ENCODE data around the gene MT1G. TPM values are rescaled to one million over a fixed set of nuclear protein-coding genes. Genes with fewer than 3 reads are reported as not detected.

MT1G gene
- total RNA-seq, 3 donors from 2014 or later: 28.8 to 40.5 (median 35.9) TPM

DNA sequence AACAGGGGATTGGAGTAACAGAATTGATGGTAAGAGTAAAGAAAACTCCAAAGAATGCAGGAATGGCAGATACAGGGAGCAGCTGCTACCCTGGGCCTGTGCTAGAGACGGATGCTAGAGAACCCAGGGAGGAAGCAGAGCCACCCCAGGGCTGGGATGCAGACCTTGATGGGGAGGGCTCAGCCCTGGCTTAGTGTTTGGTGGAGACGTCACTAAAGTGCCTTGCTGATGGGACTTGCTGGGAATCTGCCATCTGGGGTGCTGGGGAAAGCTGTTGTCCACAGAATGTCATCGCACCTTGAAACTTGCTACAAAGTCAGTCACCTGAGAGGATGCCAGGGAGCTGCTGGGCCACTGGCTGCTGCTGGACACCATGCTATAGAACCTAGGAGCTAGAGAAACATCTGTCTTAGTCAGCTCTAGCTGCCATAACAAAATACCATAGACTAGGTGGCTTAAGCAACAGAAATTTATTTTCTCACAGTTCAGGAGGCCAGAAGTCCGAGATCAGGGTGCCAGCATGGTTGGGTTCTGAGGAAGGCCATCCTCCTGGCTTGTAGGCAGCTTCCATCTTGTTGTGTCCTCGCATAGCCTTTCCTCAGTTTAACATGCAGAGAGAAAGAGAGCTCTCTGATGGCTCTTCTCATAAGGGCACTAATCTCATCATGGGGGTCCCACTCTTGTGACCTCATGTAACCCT is 29.7 kb upstream of the MT1G start:
- no peak for ATAC-seq

DNA sequence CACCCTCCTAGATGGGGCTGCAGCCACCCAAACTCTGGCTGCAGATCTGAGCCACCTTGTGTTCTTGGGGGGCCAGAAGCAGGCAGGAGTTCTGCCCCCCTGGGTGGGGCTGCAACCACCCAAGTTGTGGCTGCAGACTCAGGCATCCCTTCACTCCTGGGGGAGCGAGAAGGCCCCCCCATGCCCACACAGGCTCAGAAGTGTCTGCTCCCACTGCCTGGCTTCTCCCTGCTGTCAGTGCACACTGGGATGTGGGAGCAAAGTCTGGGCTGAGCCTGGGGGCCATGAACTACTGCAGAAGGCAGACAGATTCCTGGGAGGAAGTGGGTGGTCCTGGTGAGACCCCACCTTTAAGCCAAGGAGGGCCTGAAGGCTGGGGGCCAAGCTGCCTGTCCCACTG is 27.4 kb upstream of the MT1G start:
- Mint-ChIP-seq H3K9me3 (peaks cover 7% of the 10 kb centered on the region), H3K36me3 (ENCODE audit: insufficient read depth) (no peaks in the 10 kb centered on the region), H3K27me3 (ENCODE audit: low read depth) (no peaks in the 10 kb centered on the region), H3K4me3 (no peak overlapping the region), H3K4me1 (ENCODE audit: low read depth) (no peaks in the 10 kb centered on the region)
- ATAC-seq (no peak), DNase-seq (no peak)

More for the DNA sequence above, 29.7 kb upstream of the MT1G start:
- Mint-ChIP-seq H3K4me3 (no peak overlapping the region), H3K9me3 (peaks cover 7% of the 10 kb centered on the region), H3K4me1 (ENCODE audit: low read depth) (peaks cover 7% of the 10 kb centered on the region), H3K36me3 (ENCODE audit: insufficient read depth) (no peaks in the 10 kb centered on the region), H3K27me3 (ENCODE audit: low read depth) (no peaks in the 10 kb centered on the region)
- DNase-seq: no peak

DNA sequence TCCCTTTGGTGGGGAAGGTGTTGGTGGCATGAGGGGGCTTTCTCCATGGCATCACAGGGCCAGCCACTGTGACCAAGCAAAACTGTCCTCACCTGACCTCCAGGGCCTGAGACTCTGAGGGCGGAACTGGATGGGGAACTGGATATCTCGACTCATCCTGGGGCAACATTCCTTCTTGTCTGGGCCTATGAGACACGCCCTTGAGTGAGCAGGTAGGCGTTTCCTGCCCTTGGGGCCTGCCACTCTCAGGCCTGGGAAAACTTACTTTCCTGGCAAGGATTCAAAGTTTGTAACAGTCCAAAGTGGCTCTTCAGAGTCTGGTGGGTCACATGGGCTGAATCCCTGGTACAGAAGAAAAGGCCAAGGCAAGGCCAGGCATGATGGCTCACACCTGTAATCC is 24.0 kb upstream of the MT1G start:
- Mint-ChIP-seq H3K36me3 (ENCODE audit: insufficient read depth) (no peaks in the 10 kb centered on the region), H3K4me3 (no peak overlapping the region), H3K9me3 (no peaks in the 10 kb centered on the region), H3K27me3 (ENCODE audit: low read depth) (no peaks in the 10 kb centered on the region), H3K4me1 (ENCODE audit: low read depth) (no peaks in the 10 kb centered on the region)
- DNase-seq: no peak
- ATAC-seq: no peak

DNA sequence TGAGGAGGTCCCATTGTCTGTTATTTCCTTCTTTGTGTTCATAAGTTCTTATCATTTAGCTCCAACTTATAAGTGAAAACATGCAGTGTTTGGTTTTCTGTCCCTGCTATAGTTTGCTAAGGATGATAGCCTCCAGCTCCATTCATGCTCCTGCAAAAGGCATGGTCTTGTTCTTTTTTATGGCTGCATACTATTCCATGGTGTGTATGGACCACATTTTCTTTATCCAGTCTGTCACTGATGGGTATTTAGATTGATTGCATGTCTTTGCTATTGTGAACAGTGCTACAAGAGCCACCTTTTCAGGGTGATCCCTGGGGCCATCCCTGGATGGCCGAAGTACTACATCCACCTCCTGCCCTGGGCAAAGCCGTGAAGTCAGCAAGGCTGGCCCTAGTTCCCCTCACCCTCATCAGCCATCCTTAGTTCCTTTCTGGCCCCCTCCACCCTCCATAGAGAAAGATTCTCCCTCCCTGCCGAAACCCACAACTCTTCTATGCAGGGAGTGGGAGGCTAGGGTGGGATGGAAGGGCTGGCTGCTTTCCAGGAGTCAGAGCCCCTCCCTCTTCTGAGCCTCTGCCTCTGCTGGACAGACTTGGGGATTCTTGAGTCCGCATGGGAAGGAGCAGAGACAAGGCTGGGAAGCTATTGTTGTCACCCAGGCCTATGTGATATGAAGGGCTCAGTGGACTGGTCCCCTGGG is 22.7 kb upstream of the MT1G start:
- no peaks in the 10 kb centered on the region for H3K4me1 Mint-ChIP-seq (ENCODE audit: low read depth)
- H3K4me3 Mint-ChIP-seq: no peak overlapping the region
- H3K36me3 Mint-ChIP-seq (ENCODE audit: insufficient read depth): peaks cover 5% of the 10 kb centered on the region
- no peaks in the 10 kb centered on the region for H3K27me3 Mint-ChIP-seq (ENCODE audit: low read depth)
- ATAC-seq: no peak
- H3K9me3 Mint-ChIP-seq: no peaks in the 10 kb centered on the region
- no peak for DNase-seq

DNA sequence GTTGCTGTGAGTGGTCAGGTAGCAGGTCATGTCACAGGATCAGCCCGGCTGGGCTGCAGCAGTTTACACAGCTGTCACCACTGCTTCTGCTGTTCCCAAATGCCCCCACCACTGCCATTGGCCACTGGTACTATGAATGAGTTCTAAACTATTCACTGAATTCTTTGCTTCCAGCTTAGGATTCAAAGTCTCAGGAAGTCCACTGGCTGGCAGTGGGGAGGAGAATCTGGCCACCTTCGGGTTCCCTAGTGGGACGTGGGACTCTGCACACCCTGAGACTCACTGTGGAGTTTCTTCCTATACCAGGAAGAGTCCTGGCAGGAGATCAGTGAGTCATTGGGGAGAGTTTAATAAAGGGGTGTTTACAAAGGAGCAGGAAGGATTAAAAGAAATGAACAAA is 21.3 kb upstream of the MT1G start:
- ATAC-seq (no peak), DNase-seq (no peak)
- peaks cover 5% of the 10 kb centered on the region for H3K36me3 Mint-ChIP-seq (ENCODE audit: insufficient read depth)
- H3K27me3 Mint-ChIP-seq (ENCODE audit: low read depth): no peaks in the 10 kb centered on the region
- H3K4me3 Mint-ChIP-seq: no peak overlapping the region
- peaks cover 3% of the 10 kb centered on the region for H3K4me1 Mint-ChIP-seq (ENCODE audit: low read depth)
- no peaks in the 10 kb centered on the region for H3K9me3 Mint-ChIP-seq

DNA sequence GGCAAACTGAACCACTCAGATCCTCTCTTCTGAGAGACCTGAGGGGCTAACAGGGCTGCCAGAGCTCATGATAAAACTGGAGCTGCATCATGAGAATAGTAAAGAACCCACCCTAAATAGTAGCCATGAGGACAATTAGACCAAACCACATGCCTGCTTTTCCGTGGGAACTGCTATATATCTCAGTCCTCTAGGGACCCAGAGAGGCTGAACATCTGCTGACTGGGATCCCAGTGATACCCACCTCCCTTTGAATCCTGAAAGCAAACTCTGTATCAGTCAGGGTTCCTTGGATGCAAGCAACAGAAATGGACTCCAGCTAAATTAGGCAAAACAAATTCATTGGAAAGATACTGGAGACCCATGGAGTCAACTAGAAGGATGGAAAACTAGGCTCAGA is 20.9 kb upstream of the MT1G start:
- peaks cover 7% of the 10 kb centered on the region for H3K4me1 Mint-ChIP-seq (ENCODE audit: low read depth)
- peaks cover 6% of the 10 kb centered on the region for H3K36me3 Mint-ChIP-seq (ENCODE audit: insufficient read depth)
- ATAC-seq (no peak), DNase-seq (no peak)
- no peaks in the 10 kb centered on the region for H3K9me3 Mint-ChIP-seq
- no peaks in the 10 kb centered on the region for H3K27me3 Mint-ChIP-seq (ENCODE audit: low read depth)
- no peak overlapping the region for H3K4me3 Mint-ChIP-seq

DNA sequence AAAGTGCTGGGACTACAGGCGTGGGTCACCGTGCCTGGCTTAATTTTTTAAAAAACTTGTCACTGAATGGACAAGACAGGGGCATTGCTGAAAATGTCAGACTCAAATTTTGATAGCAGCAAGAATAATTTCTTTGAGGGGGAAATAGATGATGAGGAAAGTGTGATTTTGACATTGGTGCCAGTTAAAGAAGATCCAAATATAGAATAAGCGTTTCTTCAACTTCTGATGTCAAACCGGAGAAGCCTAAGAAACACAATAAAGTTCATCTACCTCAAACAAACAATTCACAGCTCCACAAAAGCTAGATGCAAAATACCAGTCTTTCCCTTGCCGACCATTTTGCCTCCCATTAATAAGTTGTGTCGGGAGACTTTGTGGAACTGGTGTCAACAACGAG is 18.9 kb upstream of the MT1G start:
- no peaks in the 10 kb centered on the region for H3K27me3 Mint-ChIP-seq (ENCODE audit: low read depth)
- no peaks in the 10 kb centered on the region for H3K9me3 Mint-ChIP-seq

DNA sequence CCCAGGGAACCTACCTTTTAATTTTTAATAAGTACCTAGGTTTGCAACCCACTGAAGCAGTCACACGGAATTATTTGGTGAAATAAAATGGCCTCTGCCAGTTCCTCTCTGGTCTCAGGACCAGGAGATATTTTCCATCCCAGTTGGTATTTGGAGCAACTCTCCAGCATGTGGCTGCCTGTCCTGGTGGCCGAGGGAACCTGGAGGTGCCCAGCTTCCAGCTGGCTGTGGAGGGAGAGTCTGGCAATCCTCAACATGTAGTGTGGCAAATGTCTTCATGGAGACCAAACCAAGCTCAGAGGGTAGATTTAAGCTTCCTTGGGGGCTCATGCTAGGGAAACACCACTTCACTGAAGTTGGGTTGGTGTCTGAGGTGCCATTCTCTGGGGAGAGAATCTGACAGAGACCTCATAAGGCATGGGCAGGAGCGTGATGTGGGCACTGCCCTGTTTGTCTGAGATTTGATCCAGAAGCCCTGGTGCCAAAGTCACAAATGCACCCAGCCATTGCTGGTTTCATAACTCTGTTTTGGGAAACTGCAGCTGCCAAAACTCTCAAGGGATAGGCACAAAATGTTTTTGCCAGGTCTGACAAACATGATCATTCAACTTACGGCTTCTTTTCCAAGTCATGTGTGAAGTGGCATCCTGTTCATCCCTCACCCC is 17.2 kb upstream of the MT1G start:
- H3K27me3 Mint-ChIP-seq (ENCODE audit: low read depth): no peaks in the 10 kb centered on the region
- H3K36me3 Mint-ChIP-seq (ENCODE audit: insufficient read depth): peaks cover 10% of the 10 kb centered on the region
- DNase-seq (no peak), ATAC-seq (no peak)
- H3K4me3 Mint-ChIP-seq: no peak overlapping the region
- H3K9me3 Mint-ChIP-seq: no peaks in the 10 kb centered on the region
- H3K4me1 Mint-ChIP-seq (ENCODE audit: low read depth): peaks cover 22% of the 10 kb centered on the region

More for the DNA sequence above, 18.9 kb upstream of the MT1G start:
- ATAC-seq (no peak), DNase-seq (no peak)
- Mint-ChIP-seq H3K36me3 (ENCODE audit: insufficient read depth) (peaks cover 10% of the 10 kb centered on the region), H3K4me3 (no peak overlapping the region), H3K4me1 (ENCODE audit: low read depth) (peaks cover 17% of the 10 kb centered on the region)

DNA sequence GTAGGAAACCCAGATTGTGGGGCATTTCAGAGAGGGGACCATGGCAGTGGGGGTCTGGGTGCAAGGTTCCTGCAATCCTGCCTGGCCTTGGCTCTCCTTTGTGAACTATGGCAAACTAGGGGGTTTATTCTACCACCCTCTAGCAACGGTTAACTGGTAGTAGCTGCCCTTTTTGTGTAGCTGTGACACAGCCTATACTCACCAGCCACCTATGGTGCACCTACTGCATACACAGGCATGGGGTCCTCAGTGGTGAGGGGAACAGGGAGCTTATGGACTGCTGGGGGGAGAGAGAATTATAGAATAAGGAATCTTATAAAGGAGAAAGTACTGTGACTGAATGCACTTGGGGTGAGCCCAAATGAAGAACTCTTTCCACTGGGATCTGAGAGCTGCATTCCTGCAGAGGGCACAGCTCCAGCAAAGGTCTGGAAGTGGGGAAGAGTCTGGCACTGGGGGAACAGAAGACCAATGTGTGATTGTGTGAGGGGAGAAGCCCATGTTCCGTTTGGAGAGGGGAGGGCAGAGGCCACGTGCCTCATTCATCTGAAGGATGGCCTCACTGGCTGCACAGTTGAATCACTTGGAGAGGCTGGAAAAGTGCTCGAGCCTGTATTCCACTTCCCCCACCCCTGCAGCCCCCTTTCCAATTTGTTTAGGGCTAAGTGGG is 16.5 kb upstream of the MT1G start:
- Mint-ChIP-seq H3K4me3 (peak overlapping the region; percentile 94), H3K27me3 (ENCODE audit: low read depth) (no peaks in the 10 kb centered on the region), H3K9me3 (no peaks in the 10 kb centered on the region), H3K36me3 (ENCODE audit: insufficient read depth) (peaks cover 10% of the 10 kb centered on the region), H3K4me1 (ENCODE audit: low read depth) (peaks cover 22% of the 10 kb centered on the region)
- DNase-seq (no peak), ATAC-seq (no peak)

DNA sequence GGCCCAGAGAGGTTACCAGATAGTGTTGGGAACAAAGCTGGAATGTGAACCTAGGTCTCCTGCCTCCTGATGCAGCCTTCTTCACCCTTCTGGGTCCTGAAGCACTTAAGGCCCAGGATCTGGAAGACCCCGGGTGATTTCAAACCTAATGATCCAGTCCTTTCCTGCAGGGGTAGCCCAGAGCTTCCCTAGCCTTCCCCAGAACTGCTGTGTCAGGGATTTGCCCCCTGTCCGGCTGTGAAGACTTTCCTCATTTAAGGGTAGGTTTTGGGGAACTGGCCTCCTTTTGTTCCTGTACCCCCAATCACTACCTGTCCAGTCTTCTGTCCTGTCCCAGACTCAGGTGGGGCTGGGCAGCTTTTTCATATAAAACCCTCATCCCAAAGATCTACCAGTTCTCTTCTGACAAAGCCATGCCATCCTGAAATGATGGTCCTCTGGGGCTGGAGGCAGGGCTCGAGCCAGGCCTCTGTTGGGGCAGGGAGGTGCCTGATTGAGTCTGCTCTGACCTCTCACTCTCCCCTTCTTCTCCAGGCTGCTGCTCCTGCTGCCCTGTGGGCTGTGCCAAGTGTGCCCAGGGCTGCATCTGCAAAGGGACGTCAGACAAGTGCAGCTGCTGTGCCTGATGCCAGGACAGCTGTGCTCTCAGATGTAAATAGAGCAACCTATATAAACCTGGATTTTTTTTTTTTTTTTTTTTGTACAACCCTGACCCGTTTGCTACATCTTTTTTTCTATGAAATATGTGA is 15.7 kb upstream of the MT1G start:
- H3K36me3 Mint-ChIP-seq (ENCODE audit: insufficient read depth): peaks cover 10% of the 10 kb centered on the region
- no peaks in the 10 kb centered on the region for H3K27me3 Mint-ChIP-seq (ENCODE audit: low read depth)
- no peaks in the 10 kb centered on the region for H3K9me3 Mint-ChIP-seq
- H3K4me1 Mint-ChIP-seq (ENCODE audit: low read depth): peaks cover 22% of the 10 kb centered on the region
- H3K4me3 Mint-ChIP-seq: peak overlapping the region; percentile 94
- no peak for ATAC-seq
- DNase-seq: no peak

DNA sequence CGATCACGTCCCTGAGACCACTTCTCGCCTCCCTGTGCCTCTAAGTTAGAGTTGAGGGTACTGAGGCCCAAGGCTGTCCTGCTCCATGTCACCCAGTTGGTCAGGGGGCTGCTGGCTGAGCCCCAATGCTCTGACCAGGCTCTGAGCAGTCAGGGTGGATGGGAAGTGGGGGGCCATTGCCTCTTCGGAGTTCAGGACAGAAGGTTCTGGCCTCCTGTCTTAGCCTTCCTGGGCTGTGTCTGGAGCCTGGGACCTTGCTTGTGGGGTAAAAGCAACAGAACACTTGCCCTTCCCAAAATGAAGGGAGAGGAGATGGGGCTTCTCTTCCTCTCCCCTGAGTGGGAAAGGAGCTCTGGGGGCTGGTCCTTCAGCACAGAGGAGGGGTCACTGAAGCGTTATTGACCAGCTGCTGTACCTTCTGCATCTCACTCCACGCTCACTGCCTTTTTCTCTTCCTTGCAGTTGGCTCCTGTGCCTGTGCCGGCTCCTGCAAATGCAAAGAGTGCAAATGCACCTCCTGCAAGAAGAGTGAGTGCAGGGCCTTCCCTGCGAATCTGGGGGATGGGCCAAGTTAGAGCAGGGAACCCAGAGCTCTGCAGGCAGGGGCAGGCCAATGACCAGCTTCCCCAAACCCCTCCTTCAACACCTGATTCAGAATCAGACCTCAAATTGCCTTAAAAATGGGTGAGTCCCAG is 15.0 kb upstream of the MT1G start:
- Mint-ChIP-seq H3K27me3 (ENCODE audit: low read depth) (no peaks in the 10 kb centered on the region), H3K4me3 (peak overlapping the region; percentile 94), H3K36me3 (ENCODE audit: insufficient read depth) (peaks cover 10% of the 10 kb centered on the region), H3K4me1 (ENCODE audit: low read depth) (peaks cover 22% of the 10 kb centered on the region), H3K9me3 (no peaks in the 10 kb centered on the region)
- ATAC-seq (peak; percentile 5 to 7), DNase-seq (no peak)

DNA sequence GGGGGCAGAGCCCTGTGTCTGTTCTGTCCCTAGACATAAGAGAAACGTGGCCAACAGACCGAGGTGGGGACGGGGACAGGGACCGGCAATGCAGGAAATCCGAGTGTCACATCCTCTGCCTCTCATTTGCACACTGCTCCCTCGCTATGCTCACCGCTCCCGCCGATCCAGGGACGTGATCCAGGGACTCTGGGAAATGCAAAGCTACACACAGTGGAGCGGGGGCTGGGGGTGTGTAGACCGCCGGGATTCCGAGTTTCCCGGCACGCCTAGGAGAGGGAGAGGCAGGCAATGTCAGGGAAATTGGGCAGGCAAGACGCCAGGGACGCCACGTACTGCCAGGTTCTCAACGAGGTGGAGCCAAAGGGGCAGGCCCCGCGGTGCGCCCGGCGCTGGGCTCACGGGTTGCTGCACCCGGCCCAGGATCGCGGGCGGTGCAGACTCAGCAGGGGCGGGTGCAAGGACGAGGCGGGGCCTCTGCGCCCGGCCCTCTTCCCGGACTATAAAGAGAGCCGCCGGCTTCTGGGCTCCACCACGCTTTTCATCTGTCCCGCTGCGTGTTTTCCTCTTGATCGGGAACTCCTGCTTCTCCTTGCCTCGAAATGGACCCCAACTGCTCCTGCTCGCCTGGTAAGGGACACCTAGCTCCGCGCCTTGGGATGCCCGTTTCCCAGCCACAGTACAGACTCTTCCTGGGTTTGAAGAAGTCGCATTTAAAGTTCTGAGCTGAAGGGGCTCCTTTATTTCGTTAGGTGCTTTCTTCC is 14.3 kb upstream of the MT1G start, which contains the start of gene MT1X:
Gene MT1X, plus strand, starts transcription at position 532 of the 764 bp plus-strand sequence. Its CDS starts 71 bp downstream, at position 603.
- Mint-ChIP-seq H3K4me3 (peak within 1 kb of the TSS; percentile 94), H3K27me3 (ENCODE audit: low read depth) (no peaks in the 10 kb centered on the region), H3K9me3 (no peaks in the 10 kb centered on the region), H3K4me1 (ENCODE audit: low read depth) (peaks cover 22% of the 10 kb centered on the region), H3K36me3 (ENCODE audit: insufficient read depth) (peaks cover 10% of the 10 kb centered on the region)
- peak; percentile 98 for ATAC-seq
- DNase-seq: peak; percentile 81

DNA sequence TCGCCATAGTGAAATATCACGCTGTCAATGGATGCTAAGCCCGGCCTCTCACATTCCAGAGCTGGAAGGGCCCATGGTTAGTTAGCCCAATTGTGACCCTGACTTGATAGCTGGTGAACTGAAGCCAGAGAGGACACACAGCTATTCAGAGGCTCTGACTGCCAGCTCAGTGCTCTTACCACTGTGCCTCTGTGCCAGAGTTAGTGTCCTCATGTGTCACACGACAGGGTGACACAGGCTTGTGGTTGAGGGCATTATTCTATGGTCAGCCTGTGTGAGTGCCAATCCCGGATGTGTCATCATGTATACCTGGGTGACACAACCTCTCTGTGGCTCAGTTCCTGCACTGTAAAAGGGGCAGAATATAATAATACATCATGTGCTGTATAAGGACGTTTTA is 12.0 kb upstream of the MT1G start:
- Mint-ChIP-seq H3K36me3 (ENCODE audit: insufficient read depth) (peaks cover 5% of the 10 kb centered on the region), H3K4me1 (ENCODE audit: low read depth) (peaks cover 31% of the 10 kb centered on the region), H3K27me3 (ENCODE audit: low read depth) (peaks cover 8% of the 10 kb centered on the region), H3K4me3 (no peak overlapping the region), H3K9me3 (no peaks in the 10 kb centered on the region)
- peak in 1 of 2 donors; percentile 5 for ATAC-seq
- no peak for DNase-seq

Data from activated T-cell treated with anti-CD3 and anti-CD28 coated beads, Interleukin-2, amount 50 U/mL, for 4 hours (primary cell).